ENCODE data around the gene JAZF1. TPM values are rescaled to one million over a fixed set of nuclear protein-coding genes. Genes with fewer than 3 reads are reported as not detected.
A peak's percentile ranks its signal among the peaks of the same experiment; 100 is the strongest.

The JAZF1 gene
- total and polyA plus RNA-seq, 2 of the 4 experiments (the other 2 are of a cell fraction) = 8.4 to 10.5 TPM

GRCh38 chr7:27868131-27868550, 312.5 kb downstream of the JAZF1 start:
- Histone ChIP-seq H3K23ac (ENCODE audit: low read depth, low read length) (no peak overlapping the region), H4K8ac (ENCODE audit: low read depth in 2 of 2, low read length in 2 of 2) (no peak overlapping the region), H3K36me3 (ENCODE audit: control insufficient read depth, insufficient read depth, low read length) (peaks cover 3% of the 10 kb centered on the region), H4K20me1 (ENCODE audit: insufficient read depth, low read length) (peaks cover 4% of the 10 kb centered on the region; the same call in 1 of the 2 replicates), H3K27me3 (ENCODE audit: control insufficient read depth, insufficient read depth, low read length) (no peaks in the 10 kb centered on the region), H2AFZ (replicated peaks; ENCODE audit: low read length, poor library complexity) (no peak overlapping the region), H4K91ac (ENCODE audit: insufficient read depth, low read depth, low read length) (no peak overlapping the region), H3K27ac (ENCODE audit: insufficient read depth, low read length) (no peak overlapping the region), H3K4ac (ENCODE audit: low read depth, low read length) (no peak overlapping the region), H4K5ac (ENCODE audit: low read depth, low read length) (no peak overlapping the region), H2BK15ac (ENCODE audit: low read depth, low read length) (no peak overlapping the region), H2AK9ac (replicated peaks; ENCODE audit: low read depth, low read length, poor library complexity) (no peak overlapping the region), H3K9me1 (ENCODE audit: insufficient read depth, low read length) (no peaks in the 10 kb centered on the region), H3K9me3 (ENCODE audit: control insufficient read depth, insufficient read depth, low read length) (no peaks in the 10 kb centered on the region), H3K4me2 (ENCODE audit: low read depth, low read length) (no peak overlapping the region), H2BK120ac (ENCODE audit: low read depth, low read length) (no peak overlapping the region), H3K4me1 (ENCODE audit: control insufficient read depth, insufficient read depth, low read length) (no peaks in the 10 kb centered on the region), H3K56ac (ENCODE audit: extremely low read depth, insufficient read depth, low read length) (no peak overlapping the region), H2BK5ac (ENCODE audit: low read depth, low read length, poor library complexity, severe bottlenecking) (no peak overlapping the region), H2AK5ac (ENCODE audit: low read depth, low read length) (no peak overlapping the region), H3K14ac (replicated peaks; ENCODE audit: low read depth, low read length) (no peak overlapping the region), H3K79me1 (ENCODE audit: low read depth in 1 of 2, low read length in 2 of 2) (peaks cover 0 to 13% of the 10 kb centered on the region in 2 experiments; a peak in 2 of 4 replicates), H2BK20ac (ENCODE audit: low read depth, low read length) (no peak overlapping the region), H3K18ac (ENCODE audit: low read depth, low read length) (no peak overlapping the region), H3K4me3 (ENCODE audit: insufficient read depth, low read depth, low read length) (no peak overlapping the region), H3K9ac (ENCODE audit: low read depth, low read length) (no peak overlapping the region)
- CTCF ChIA-PET = no interaction called here
- POLR2A ChIA-PET (ENCODE audit: unreplicated experiment) = no interaction called here
- no peak for TF ChIP-seq NFE2L2 (IDR thresholded peaks at IDR 0.05; ENCODE audit: low read depth, low read length)
- no peak for TF ChIP-seq SMC3 (IDR thresholded peaks at IDR 0.05; ENCODE audit: low read depth, low read length)
- TF ChIP-seq, protein P1, sequence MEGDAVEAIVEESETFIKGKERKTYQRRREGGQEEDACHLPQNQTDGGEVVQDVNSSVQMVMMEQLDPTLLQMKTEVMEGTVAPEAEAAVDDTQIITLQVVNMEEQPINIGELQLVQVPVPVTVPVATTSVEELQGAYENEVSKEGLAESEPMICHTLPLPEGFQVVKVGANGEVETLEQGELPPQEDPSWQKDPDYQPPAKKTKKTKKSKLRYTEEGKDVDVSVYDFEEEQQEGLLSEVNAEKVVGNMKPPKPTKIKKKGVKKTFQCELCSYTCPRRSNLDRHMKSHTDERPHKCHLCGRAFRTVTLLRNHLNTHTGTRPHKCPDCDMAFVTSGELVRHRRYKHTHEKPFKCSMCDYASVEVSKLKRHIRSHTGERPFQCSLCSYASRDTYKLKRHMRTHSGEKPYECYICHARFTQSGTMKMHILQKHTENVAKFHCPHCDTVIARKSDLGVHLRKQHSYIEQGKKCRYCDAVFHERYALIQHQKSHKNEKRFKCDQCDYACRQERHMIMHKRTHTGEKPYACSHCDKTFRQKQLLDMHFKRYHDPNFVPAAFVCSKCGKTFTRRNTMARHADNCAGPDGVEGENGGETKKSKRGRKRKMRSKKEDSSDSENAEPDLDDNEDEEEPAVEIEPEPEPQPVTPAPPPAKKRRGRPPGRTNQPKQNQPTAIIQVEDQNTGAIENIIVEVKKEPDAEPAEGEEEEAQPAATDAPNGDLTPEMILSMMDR (conservative IDR thresholded peaks at IDR 0.05; ENCODE audit: low read depth, low read length) = no peak
- TF ChIP-seq MAZ (IDR thresholded peaks at IDR 0.05; ENCODE audit: borderline replicate concordance, low read depth, low read length) = no peak
- TF ChIP-seq USF2 (IDR thresholded peaks at IDR 0.05; ENCODE audit: low read depth, low read length) = no peak
- no peak for TF ChIP-seq CEBPB (IDR thresholded peaks at IDR 0.05; ENCODE audit: low read depth, low read length)
- TF ChIP-seq MXI1 (IDR thresholded peaks at IDR 0.05; ENCODE audit: borderline replicate concordance, low read depth, low read length) = no peak
- no peak for TF ChIP-seq POLR2A (IDR thresholded peaks at IDR 0.05; ENCODE audit: low read depth, low read length)
- in situ Hi-C loops (cut with MboI; ENCODE audit: low sequenced_read_pairs) (no loop called here), dilution Hi-C loops (cut with HindIII; ENCODE audit: low sequenced_read_pairs, unreplicated experiment) (no loop called here), intact Hi-C loops (cut with micrococcal nuclease) (no loop called here)
- 93% methylated on average over 6 of the region's 15 CpGs; no CpG with 5 or more reads in 1 of the 2 experiments for WGBS, 2 experiments (ENCODE audit: extremely low coverage in 2 of 2, insufficient read length in 1 of 2)
- BruUV-seq (replicated peaks) = no TSS peak
- DNase-seq (peak; percentile 29), ATAC-seq (ENCODE audit: low read depth) (no peak)

Measured in IMR-90 (cell line).